ENCODE measurements around the gene KRTAP20-1. TPM values are rescaled to one million over a fixed set of nuclear protein-coding genes. Genes with fewer than 3 reads are reported as not detected.

The KRTAP20-1 gene
- total RNA-seq, 2 experiments from 2014 or later = not detected

DNA sequence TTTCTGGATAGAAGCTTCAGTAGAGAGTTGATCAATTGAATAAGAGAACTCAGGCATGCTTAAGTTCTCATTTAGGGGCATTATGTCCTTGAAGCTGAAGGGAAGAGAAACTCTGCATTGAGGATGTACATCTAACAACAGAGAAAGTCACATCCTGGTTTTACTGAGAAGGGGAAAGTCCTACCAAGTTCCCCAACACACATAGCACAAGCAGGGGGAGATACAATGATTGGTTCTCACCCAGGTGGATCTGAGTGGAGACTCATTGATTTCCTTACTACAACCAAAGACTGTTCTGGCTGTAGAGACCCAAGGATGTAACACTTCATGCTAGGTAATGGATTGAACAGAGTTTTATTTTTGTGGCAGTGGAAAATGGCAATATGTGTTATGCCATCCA, 1.0 kb upstream of the KRTAP20-1 start:
- H3K4me1 Mint-ChIP-seq (ENCODE audit: low read depth) = no peaks in the 10 kb centered on the region
- no peaks in the 10 kb centered on the region for H3K27me3 Mint-ChIP-seq (ENCODE audit: low read depth)
- H3K27ac Mint-ChIP-seq = no peak overlapping the region
- CTCF ChIA-PET = no interaction called here
- intact Hi-C loops (cut with micrococcal nuclease) = no loop called here
- H3K9me3 Mint-ChIP-seq = peaks cover 4% of the 10 kb centered on the region
- no peak for DNase-seq
- no peak overlapping the region for H3K4me3 Mint-ChIP-seq
- no peaks in the 10 kb centered on the region for H3K36me3 Mint-ChIP-seq (ENCODE audit: low read depth)

DNA sequence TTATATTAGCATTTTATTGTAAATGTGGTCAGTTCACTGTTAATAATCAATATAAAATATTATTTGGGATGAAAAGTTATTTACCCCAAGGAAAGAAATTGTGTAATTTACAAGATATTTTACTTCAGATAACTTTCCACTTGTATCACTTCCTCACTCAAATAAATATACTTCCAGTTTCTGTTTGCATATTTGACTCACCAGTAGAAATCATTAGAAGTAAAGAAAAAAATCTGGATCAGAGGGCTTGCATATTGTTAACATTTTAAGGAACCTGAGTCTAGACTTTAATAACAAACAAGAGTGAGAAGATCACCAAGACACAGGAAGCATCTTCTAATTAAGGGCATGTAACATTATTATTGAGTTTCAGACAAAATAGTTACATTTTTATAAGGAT, 3.9 kb downstream of the KRTAP20-1 start:
- Mint-ChIP-seq H3K4me3 (no peak overlapping the region), H3K4me1 (ENCODE audit: low read depth) (no peaks in the 10 kb centered on the region), H3K27ac (no peak overlapping the region), H3K36me3 (ENCODE audit: low read depth) (no peaks in the 10 kb centered on the region), H3K9me3 (no peaks in the 10 kb centered on the region), H3K27me3 (ENCODE audit: low read depth) (no peaks in the 10 kb centered on the region)
- DNase-seq = no peak
- intact Hi-C loops (cut with micrococcal nuclease) = no loop called here
- CTCF ChIA-PET = no interaction called here

DNA sequence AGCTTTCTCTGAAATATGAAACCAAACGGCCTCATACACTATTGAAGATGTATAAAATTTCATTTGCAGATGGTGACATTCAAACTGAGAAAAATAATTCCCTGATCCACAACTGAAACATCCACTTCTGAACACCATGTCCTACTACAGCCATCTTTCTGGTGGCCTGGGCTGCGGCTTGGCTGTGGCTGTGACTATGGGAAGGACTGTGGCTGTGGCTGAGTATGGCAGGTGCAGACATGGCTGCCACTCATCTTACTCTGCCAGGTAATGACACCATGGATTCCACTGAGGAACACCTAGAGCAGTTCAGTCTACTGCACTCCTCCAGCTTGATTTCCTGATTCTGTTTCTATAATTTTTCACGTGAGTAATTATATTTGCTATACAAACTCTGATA, 4.3 kb downstream of the KRTAP20-1 start, which contains the start of gene KRTAP20-4:
Gene KRTAP20-4 (plus strand): TSS at position 106 of the 400 bp plus-strand sequence.
- intact Hi-C loops (cut with micrococcal nuclease) = no loop called here
- CTCF ChIA-PET = no interaction called here
- H3K4me1 Mint-ChIP-seq (ENCODE audit: low read depth) = no peaks in the 10 kb centered on the region
- no peaks in the 10 kb centered on the region for H3K36me3 Mint-ChIP-seq (ENCODE audit: low read depth)
- no peak within 1 kb of the TSS for H3K27ac Mint-ChIP-seq
- H3K4me3 Mint-ChIP-seq = no peak within 1 kb of the TSS
- DNase-seq = no peak
- no peaks in the 10 kb centered on the region for H3K9me3 Mint-ChIP-seq
- no peaks in the 10 kb centered on the region for H3K27me3 Mint-ChIP-seq (ENCODE audit: low read depth)

DNA sequence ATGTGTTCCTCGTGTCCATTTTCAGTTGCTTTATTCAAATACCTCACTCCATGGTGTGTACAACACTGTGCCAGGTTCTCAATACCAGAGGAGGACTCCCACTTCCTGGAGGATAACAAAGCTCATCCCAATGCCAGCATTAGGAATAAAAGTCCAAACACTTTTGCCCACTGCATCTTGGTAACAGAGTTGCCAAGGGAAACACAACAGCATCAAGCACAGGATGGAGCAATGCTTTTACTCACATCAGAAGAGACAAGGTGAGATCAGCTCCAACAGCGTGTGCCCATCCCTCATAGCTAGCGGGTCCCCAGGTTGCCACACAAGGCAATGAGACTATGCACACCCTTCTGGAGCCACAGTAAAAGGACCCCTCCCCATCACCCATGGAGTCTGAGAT, 7.1 kb downstream of the KRTAP20-1 start:
- Mint-ChIP-seq H3K4me1 (ENCODE audit: low read depth) (no peaks in the 10 kb centered on the region), H3K4me3 (no peak overlapping the region), H3K27me3 (ENCODE audit: low read depth) (no peaks in the 10 kb centered on the region), H3K9me3 (no peaks in the 10 kb centered on the region), H3K27ac (no peak overlapping the region), H3K36me3 (ENCODE audit: low read depth) (no peaks in the 10 kb centered on the region)
- intact Hi-C loops (cut with micrococcal nuclease) = no loop called here
- no peak for DNase-seq
- CTCF ChIA-PET = no interaction called here

DNA sequence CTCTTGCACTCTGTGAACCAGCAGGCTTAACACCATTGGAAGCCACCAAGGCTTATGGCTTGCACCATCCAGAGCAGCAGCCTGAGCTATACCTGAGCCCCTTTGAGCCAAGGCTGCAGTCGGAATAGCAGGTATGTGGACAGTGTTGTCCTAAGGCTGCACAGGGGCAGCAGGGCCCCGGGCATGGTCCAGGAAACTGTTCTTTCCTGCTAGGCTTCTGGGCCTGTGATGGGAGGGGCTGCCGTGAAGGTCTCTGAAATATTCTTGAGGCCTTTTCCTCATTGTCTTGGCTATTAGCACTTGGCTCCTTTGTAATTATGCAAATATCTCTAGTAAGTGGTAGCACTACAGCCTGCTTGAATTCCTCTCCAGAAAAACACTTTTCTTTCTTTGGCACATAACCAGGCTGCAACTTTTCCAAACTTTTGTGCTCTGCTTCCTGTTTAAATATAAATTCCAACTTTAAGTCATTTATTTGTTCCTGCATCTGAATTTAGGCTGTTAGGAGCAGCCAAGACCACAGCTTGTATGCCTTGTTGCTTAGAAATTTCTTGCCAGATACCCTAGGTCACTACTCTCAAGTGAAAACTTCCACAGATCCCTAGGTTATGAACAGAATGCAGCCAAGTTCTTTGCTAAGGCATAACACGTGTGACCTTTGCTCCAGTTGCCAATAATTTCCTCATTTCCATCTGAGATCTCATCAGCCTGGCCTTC, 9.4 kb downstream of the KRTAP20-1 start:
- Mint-ChIP-seq H3K27ac (no peak overlapping the region), H3K9me3 (no peaks in the 10 kb centered on the region), H3K4me3 (no peak overlapping the region), H3K4me1 (ENCODE audit: low read depth) (no peaks in the 10 kb centered on the region), H3K27me3 (ENCODE audit: low read depth) (no peaks in the 10 kb centered on the region), H3K36me3 (ENCODE audit: low read depth) (no peaks in the 10 kb centered on the region)
- CTCF ChIA-PET = interaction anchor here (0.6 kb wide), 1 partner anchor 458 kb away, joined by 5 read pairs; no protein-coding TSS in a partner anchor
- intact Hi-C loops (cut with micrococcal nuclease) = no loop called here
- no peak for DNase-seq

DNA sequence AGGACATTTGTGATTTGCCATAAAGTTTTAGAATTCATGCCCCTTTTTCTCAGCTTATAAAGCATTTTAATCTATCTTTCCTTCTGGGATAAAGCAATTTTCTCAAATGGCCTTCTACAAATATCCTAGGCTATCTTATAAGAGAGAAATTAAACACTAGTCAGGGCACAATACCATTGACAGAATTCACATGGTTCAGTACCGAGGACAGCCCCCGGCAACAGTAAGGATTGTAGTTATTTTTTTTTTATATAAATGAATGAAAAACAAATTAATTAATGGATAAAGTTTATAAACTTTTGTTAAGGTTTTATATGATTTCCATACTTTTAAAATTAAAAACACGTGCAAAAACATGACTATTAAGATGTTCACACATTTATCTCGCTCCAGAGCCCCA, 11.9 kb downstream of the KRTAP20-1 start:
- Mint-ChIP-seq H3K27me3 (ENCODE audit: low read depth) (no peaks in the 10 kb centered on the region), H3K9me3 (no peaks in the 10 kb centered on the region), H3K36me3 (ENCODE audit: low read depth) (no peaks in the 10 kb centered on the region), H3K4me3 (no peak overlapping the region), H3K4me1 (ENCODE audit: low read depth) (no peaks in the 10 kb centered on the region), H3K27ac (no peak overlapping the region)
- no peak for DNase-seq
- intact Hi-C loops (cut with micrococcal nuclease) = no loop called here
- CTCF ChIA-PET = no interaction called here

DNA sequence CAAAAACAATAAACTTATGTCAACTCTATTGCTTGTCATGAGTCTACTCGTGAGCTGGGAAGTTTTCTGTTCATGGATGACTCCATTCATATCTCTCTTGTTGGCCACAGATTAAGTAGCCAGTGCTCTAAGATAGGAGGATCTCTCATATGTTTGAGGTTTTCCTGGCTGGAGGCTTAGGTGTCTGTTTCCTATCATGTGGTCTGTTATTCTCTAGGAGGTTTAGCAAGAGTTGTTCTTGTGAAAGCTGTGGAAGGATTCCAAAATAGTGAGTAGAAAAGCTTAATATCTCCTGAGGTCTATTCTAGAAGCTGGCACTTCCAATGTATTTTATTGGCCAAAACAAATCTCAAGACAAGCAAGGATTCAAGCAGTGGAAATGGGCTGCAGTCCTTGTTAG, 13.0 kb downstream of the KRTAP20-1 start:
- CTCF ChIA-PET = no interaction called here
- Mint-ChIP-seq H3K9me3 (no peaks in the 10 kb centered on the region), H3K27me3 (ENCODE audit: low read depth) (no peaks in the 10 kb centered on the region), H3K4me3 (no peak overlapping the region), H3K36me3 (ENCODE audit: low read depth) (no peaks in the 10 kb centered on the region), H3K4me1 (ENCODE audit: low read depth) (no peaks in the 10 kb centered on the region), H3K27ac (no peak overlapping the region)
- intact Hi-C loops (cut with micrococcal nuclease) = no loop called here
- DNase-seq = no peak

DNA sequence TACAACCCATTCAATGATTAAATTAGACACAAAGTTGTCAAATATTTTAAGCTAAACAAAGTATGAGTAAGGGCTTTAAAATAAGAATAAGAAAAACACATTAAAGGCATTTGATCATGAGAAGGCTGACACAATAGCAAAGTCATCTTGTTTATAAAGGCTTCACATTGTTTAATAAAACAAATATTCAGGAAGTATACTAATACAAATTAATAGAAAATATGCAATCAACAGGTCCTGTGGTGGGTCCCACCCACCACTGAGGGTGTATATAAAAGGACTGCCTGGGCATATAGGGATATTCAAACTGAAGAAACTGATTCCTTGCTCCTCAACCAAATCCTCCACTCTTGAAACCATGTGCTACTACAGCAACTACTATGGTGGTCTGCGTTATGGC, 18.7 kb downstream of the KRTAP20-1 start, which contains the start of gene KRTAP20-2:
Gene KRTAP20-2 (plus strand): TSS at position 301 of the 400 bp plus-strand sequence. CDS start 58 bp downstream, at position 359.
- H3K4me3 Mint-ChIP-seq = no peak within 1 kb of the TSS
- intact Hi-C loops (cut with micrococcal nuclease) = no loop called here
- H3K36me3 Mint-ChIP-seq (ENCODE audit: low read depth) = no peaks in the 10 kb centered on the region
- H3K9me3 Mint-ChIP-seq = no peaks in the 10 kb centered on the region
- no peaks in the 10 kb centered on the region for H3K27me3 Mint-ChIP-seq (ENCODE audit: low read depth)
- CTCF ChIA-PET = no interaction called here
- H3K4me1 Mint-ChIP-seq (ENCODE audit: low read depth) = no peaks in the 10 kb centered on the region
- DNase-seq = no peak
- no peak within 1 kb of the TSS for H3K27ac Mint-ChIP-seq

DNA sequence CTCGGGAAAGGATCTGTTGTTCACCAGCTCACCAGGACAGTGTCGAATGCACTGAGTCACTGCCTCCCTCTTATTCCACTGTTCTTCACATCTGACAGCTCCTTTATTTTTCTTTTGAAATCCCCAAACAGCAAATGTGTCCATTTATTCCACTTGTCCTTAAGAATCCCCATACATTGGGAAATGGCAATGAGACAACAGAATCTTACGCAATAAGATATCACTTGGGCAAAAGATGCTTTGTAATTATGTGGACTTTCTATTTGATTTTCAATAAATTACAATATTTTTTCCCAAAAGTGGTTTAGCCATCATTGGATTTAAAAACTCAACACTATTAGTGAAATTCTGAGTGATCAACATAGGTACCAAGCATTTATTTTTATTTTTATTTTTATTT, 22.5 kb downstream of the KRTAP20-1 start:
- Mint-ChIP-seq H3K36me3 (ENCODE audit: low read depth) (no peaks in the 10 kb centered on the region), H3K27me3 (ENCODE audit: low read depth) (no peaks in the 10 kb centered on the region), H3K4me3 (no peak overlapping the region), H3K4me1 (ENCODE audit: low read depth) (no peaks in the 10 kb centered on the region), H3K9me3 (no peaks in the 10 kb centered on the region), H3K27ac (no peak overlapping the region)
- intact Hi-C loops (cut with micrococcal nuclease) = no loop called here
- no peak for DNase-seq
- CTCF ChIA-PET = no interaction called here

DNA sequence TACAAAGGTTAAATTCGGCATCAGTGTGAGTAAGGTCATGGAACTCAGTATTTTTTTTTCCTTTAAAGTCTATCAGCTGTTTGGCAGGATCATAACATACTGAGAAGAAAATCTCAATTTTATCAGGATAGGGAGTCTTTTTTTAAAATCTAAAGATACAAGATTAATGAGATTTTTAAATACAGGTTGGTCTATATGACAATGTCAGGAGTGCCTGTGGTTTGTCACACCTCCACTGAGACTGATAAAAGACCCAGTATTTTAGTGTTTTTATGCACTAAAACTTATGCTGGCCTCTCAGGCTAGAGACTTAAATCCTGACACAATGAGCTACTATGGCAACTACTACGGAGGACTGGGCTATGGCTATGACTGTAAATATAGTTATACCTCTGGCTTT, 26.3 kb downstream of the KRTAP20-1 start, which contains the start of gene KRTAP20-3:
Gene KRTAP20-3 (plus strand): TSS at position 301 of the 400 bp plus-strand sequence.
- no peak within 1 kb of the TSS for H3K4me3 Mint-ChIP-seq
- no peaks in the 10 kb centered on the region for H3K4me1 Mint-ChIP-seq (ENCODE audit: low read depth)
- intact Hi-C loops (cut with micrococcal nuclease) = no loop called here
- no peaks in the 10 kb centered on the region for H3K36me3 Mint-ChIP-seq (ENCODE audit: low read depth)
- CTCF ChIA-PET = interaction anchor here (0.6 kb wide), 1 partner anchor 205 kb away, joined by 3 read pairs; no protein-coding TSS in a partner anchor
- no peak for DNase-seq
- no peaks in the 10 kb centered on the region for H3K27me3 Mint-ChIP-seq (ENCODE audit: low read depth)
- H3K9me3 Mint-ChIP-seq = peaks cover 2% of the 10 kb centered on the region
- H3K27ac Mint-ChIP-seq = no peak within 1 kb of the TSS

DNA sequence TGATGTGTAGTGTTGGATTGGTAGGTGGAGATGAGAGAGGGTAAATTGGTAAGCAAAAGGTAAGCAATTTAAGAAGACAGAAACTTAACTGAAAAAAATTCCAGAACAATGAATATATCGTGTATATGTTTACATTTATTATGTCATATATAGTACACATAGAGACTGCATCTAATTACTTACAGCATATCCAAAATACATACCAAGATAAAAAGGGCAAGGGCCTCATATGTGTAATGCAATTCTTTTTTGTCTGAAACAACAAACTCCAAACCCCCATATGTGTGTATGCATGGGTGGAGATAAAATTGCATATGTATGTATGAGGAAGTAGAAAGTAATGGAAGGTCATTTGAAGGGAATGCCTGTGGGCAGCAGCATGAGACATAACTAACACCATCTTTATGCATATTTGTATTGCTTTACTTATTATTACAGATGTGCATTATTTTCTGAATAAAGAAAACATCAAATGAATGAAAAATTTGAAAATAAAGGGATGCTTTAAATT, 30.7 kb downstream of the KRTAP20-1 start:
- Mint-ChIP-seq H3K27me3 (ENCODE audit: low read depth) (no peaks in the 10 kb centered on the region), H3K27ac (no peak overlapping the region), H3K4me1 (ENCODE audit: low read depth) (no peaks in the 10 kb centered on the region), H3K4me3 (no peak overlapping the region), H3K9me3 (peaks cover 2% of the 10 kb centered on the region), H3K36me3 (ENCODE audit: low read depth) (no peaks in the 10 kb centered on the region)
- CTCF ChIA-PET = no interaction called here
- no peak for DNase-seq
- intact Hi-C loops (cut with micrococcal nuclease) = no loop called here

DNA sequence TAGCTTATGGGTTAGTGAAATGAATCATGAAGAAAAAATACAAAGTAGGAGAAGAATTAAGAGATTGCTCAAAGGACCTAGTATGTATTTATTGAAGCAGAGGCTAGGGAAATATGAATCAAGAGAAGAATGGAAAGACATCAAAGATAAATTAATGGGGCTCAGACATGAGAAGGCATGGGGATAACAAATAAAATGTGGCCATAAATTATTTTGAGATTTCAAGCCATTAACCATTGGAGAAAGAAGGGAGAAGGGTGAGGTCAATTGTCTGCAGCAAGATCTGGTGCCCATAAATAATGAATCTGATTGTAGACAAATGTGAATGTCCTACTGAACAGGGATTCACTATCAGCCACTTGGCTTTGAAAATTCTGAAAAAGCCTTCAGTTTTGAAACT, 36.7 kb downstream of the KRTAP20-1 start:
- intact Hi-C loops (cut with micrococcal nuclease) = no loop called here
- no peak for DNase-seq
- H3K9me3 Mint-ChIP-seq = peaks cover 2% of the 10 kb centered on the region
- no peaks in the 10 kb centered on the region for H3K4me1 Mint-ChIP-seq (ENCODE audit: low read depth)
- H3K27me3 Mint-ChIP-seq (ENCODE audit: low read depth) = no peaks in the 10 kb centered on the region
- H3K36me3 Mint-ChIP-seq (ENCODE audit: low read depth) = no peaks in the 10 kb centered on the region
- CTCF ChIA-PET = no interaction called here
- H3K4me3 Mint-ChIP-seq = no peak overlapping the region
- no peak overlapping the region for H3K27ac Mint-ChIP-seq
